ENCODE data around the gene OTX1.

Gene OTX1

GRCh38 chr2:63029058-63029457, 21.6 kb upstream of the OTX1 start:
- H3K4me3 ChIP-seq (IDR thresholded peaks at IDR 0.05; ENCODE audit: insufficient read depth, low read depth, low read length), result no peak overlapping the region
- no peak overlapping the region for H2AFZ ChIP-seq (ENCODE audit: low read depth)
- no peaks in the 10 kb centered on the region for H3K27me3 ChIP-seq (ENCODE audit: insufficient read depth, low read depth)
- no peaks in the 10 kb centered on the region for H3K79me2 ChIP-seq (ENCODE audit: insufficient read depth, low read depth)
- H4K20me1 ChIP-seq (ENCODE audit: insufficient read depth), result no peaks in the 10 kb centered on the region
- H3K9ac ChIP-seq, result no peak overlapping the region
- no peak for TF ChIP-seq CTCF (conservative IDR thresholded peaks at IDR 0.05; ENCODE audit: low read depth, low read length)
- H3K4me1 ChIP-seq (ENCODE audit: low read depth, poor library complexity, severe bottlenecking), result no peaks in the 10 kb centered on the region
- H3K4me2 ChIP-seq, result no peak overlapping the region
- H3K36me3 ChIP-seq (ENCODE audit: insufficient read depth), result no peaks in the 10 kb centered on the region
- H3K27ac ChIP-seq, result no peak overlapping the region

DNA sequence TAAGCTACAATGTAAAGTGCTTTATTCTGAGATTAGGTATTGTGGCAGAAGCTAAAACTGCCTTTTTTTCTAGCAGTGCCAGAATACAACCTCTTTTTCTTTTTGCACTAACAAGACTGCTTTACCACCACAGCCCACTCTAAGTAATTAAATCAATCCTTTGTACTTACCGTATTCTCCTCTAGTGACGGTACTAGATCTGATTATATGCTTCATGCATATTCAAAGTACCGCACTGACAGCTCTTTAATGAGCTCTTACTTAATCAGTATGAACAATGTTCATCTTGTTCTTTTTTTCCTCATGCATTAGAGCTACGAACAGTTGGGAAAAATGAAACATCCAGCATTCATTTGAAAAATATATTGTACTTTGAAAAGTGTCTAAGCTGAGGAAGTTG, 16.1 kb upstream of the OTX1 start:
- H3K27me3 ChIP-seq (ENCODE audit: insufficient read depth, low read depth), result no peaks in the 10 kb centered on the region
- no peak overlapping the region for H3K4me3 ChIP-seq (IDR thresholded peaks at IDR 0.05; ENCODE audit: insufficient read depth, low read depth, low read length)
- H3K27ac ChIP-seq, result no peak overlapping the region
- no peaks in the 10 kb centered on the region for H3K79me2 ChIP-seq (ENCODE audit: insufficient read depth, low read depth)
- TF ChIP-seq CTCF (conservative IDR thresholded peaks at IDR 0.05; ENCODE audit: low read depth, low read length), result no peak
- H3K4me1 ChIP-seq (ENCODE audit: low read depth, poor library complexity, severe bottlenecking), result no peaks in the 10 kb centered on the region
- no peak overlapping the region for H3K4me2 ChIP-seq
- no peak overlapping the region for H2AFZ ChIP-seq (ENCODE audit: low read depth)
- H3K36me3 ChIP-seq (ENCODE audit: insufficient read depth), result no peaks in the 10 kb centered on the region
- H4K20me1 ChIP-seq (ENCODE audit: insufficient read depth), result no peaks in the 10 kb centered on the region
- no peak overlapping the region for H3K9ac ChIP-seq

DNA sequence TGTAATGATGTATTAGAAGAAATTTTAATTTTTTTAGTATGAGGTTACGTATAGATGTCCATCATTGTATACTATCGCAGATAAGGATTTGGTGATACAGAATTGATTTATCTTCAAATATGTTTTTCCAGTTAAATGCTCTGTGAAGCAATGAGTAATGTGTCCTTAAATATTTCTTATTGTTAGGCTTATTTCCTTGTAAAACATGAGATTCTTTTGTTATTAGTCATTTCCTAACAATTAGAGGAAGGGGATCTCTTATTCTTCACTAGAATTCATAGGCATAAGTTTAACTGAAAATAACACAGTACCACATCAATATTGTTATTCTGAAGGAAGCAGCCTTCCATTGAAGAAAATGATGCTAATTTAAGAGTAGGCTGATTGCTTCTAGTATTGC, 15.5 kb upstream of the OTX1 start:
- no peaks in the 10 kb centered on the region for H3K27me3 ChIP-seq (ENCODE audit: insufficient read depth, low read depth)
- H3K4me3 ChIP-seq (IDR thresholded peaks at IDR 0.05; ENCODE audit: insufficient read depth, low read depth, low read length), result no peak overlapping the region
- H3K79me2 ChIP-seq (ENCODE audit: insufficient read depth, low read depth), result no peaks in the 10 kb centered on the region
- no peaks in the 10 kb centered on the region for H3K36me3 ChIP-seq (ENCODE audit: insufficient read depth)
- no peak for TF ChIP-seq CTCF (conservative IDR thresholded peaks at IDR 0.05; ENCODE audit: low read depth, low read length)
- no peak overlapping the region for H3K9ac ChIP-seq
- no peak overlapping the region for H3K4me2 ChIP-seq
- H2AFZ ChIP-seq (ENCODE audit: low read depth), result no peak overlapping the region
- H3K27ac ChIP-seq, result no peak overlapping the region
- no peaks in the 10 kb centered on the region for H3K4me1 ChIP-seq (ENCODE audit: low read depth, poor library complexity, severe bottlenecking)
- no peaks in the 10 kb centered on the region for H4K20me1 ChIP-seq (ENCODE audit: insufficient read depth)

DNA sequence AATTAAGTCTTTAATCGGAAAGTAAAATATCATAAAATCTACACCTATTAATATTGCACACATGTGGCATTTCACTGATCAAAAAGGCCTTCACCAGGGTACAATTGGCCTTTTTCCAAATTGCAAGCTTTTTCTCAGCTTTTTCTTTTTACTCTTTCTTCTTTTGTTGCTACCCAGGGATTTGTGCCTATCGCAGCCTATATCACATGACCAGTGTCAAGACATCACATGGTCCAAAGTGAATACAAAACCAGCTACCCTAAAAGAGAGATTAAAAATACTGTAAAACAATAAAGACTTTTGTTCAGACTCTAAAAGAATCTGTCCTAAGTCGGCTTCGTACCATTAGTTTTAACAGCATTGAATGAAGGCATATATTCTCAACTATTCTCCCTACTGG, 15.0 kb upstream of the OTX1 start:
- H3K27ac ChIP-seq, result no peak overlapping the region
- H2AFZ ChIP-seq (ENCODE audit: low read depth), result no peak overlapping the region
- TF ChIP-seq CTCF (conservative IDR thresholded peaks at IDR 0.05; ENCODE audit: low read depth, low read length), result no peak

GRCh38 chr2:63038034-63038433, 12.6 kb upstream of the OTX1 start:
- Histone ChIP-seq H3K27me3 (ENCODE audit: insufficient read depth, low read depth) (no peaks in the 10 kb centered on the region), H3K79me2 (ENCODE audit: insufficient read depth, low read depth) (no peaks in the 10 kb centered on the region), H2AFZ (ENCODE audit: low read depth) (no peak overlapping the region), H3K36me3 (ENCODE audit: insufficient read depth) (no peaks in the 10 kb centered on the region), H3K9ac (no peak overlapping the region), H3K27ac (no peak overlapping the region), H4K20me1 (ENCODE audit: insufficient read depth) (no peaks in the 10 kb centered on the region), H3K4me1 (ENCODE audit: low read depth, poor library complexity, severe bottlenecking) (no peaks in the 10 kb centered on the region), H3K4me2 (no peak overlapping the region), H3K4me3 (IDR thresholded peaks at IDR 0.05; ENCODE audit: insufficient read depth, low read depth, low read length) (no peak overlapping the region)
- TF ChIP-seq CTCF (conservative IDR thresholded peaks at IDR 0.05; ENCODE audit: low read depth, low read length), result no peak

More for the DNA sequence above, 15.0 kb upstream of the OTX1 start:
- Histone ChIP-seq H3K4me1 (ENCODE audit: low read depth, poor library complexity, severe bottlenecking) (no peaks in the 10 kb centered on the region), H3K36me3 (ENCODE audit: insufficient read depth) (no peaks in the 10 kb centered on the region), H3K4me2 (no peak overlapping the region), H3K4me3 (IDR thresholded peaks at IDR 0.05; ENCODE audit: insufficient read depth, low read depth, low read length) (no peak overlapping the region), H3K9ac (no peak overlapping the region), H3K79me2 (ENCODE audit: insufficient read depth, low read depth) (no peaks in the 10 kb centered on the region), H3K27me3 (ENCODE audit: insufficient read depth, low read depth) (no peaks in the 10 kb centered on the region), H4K20me1 (ENCODE audit: insufficient read depth) (no peaks in the 10 kb centered on the region)

Data from KMS-11 (cell line).